HUES64 (cell line): Measurements from ENCODE around the gene PHF13.
"Not testable (repeated sequence)": the region's sequence is repeated elsewhere in the genome, so short reads cannot be mapped to it uniquely, and the experiment has no call there.

Experiments used
- H3K27ac ChIP-seq: 2 replicates; pipeline ENCODE4 v1.7.0; 2013; ENCODE audit warnings: low read depth, low read length, inconsistent platforms
- H3K27me3 ChIP-seq: 2 replicates; pipeline ENCODE4 v1.6.1; 2013; ENCODE audit warnings: mild to moderate bottlenecking, low read length; ENCODE audit not compliant: insufficient read depth
- H3K36me3 ChIP-seq: 2 replicates; pipeline ENCODE4 v1.6.1; 2013; ENCODE audit warnings: mild to moderate bottlenecking, low read length; ENCODE audit not compliant: insufficient read depth
- H3K4me1 ChIP-seq: 2 replicates; pipeline ENCODE4 v1.6.1; 2013; ENCODE audit warnings: mild to moderate bottlenecking, low read length, moderate library complexity; ENCODE audit not compliant: insufficient read depth
- H3K4me3 ChIP-seq: 2 replicates; pipeline ENCODE4 v1.5.1; 2013; ENCODE audit warnings: mild to moderate bottlenecking, low read length, moderate library complexity
- H3K9ac ChIP-seq: 2 replicates; pipeline ENCODE4 v1.6.1; 2013; ENCODE audit warnings: mild to moderate bottlenecking, low read depth, low read length
- H3K9me3 ChIP-seq: 2 replicates; pipeline ENCODE4 v1.6.1; 2013; ENCODE audit warnings: low read depth, low read length; ENCODE audit not compliant: insufficient read depth
- WGBS: fragments of 150-250, 120-280 bp; methylation state at CpG from one replicate; pipeline ENCODE4 v1.1.7; 2013; ENCODE audit warnings: missing lambda C conversion rate; 5-methylcytosine and 5-hydroxymethylcytosine counted together

Gene PHF13

DNA sequence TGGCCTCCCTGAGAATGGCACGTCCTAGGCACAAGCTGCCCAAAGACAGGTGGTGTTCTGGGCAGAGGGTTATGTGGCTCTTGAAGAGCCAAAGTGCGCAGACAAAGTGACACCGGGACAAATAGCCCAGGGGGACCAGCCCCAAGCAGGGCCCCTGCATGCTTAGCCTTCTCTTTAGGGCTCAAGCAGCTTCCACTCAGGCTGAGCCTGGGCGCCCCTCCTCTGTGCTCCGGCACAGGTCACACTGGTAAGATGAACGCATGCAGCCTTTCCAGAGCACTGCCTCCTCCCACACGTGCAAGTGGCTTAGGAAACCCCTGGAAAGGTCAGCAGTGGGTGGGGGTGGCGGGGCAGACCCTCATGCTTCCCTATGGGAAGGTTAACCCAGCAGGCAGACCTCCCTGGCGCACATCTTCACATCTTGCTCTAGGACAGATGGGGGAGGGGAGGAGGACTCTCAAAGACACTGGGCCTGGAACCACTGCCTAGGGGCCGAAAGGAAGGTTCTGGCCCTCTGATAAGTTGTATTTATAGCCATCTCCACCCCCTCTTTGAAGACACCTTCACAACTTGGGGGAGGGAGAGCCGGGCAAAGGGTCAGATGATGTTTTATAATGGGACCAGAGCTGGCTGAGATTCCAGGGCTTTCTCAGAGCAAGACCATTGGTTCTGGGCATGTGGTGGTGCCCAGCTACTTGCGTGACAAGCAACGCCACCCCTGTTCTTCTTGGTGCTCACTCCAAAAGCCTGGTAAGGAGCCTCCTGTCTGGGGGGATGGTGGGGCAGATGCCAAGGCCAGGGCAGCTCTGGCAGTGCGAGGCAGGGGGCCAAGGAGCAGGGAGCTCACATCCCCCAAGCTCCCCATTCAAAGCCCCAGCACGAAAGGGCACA lies 16.4 kb upstream of the PHF13 start:
- 90% methylated on average over 14 of the region's 15 CpGs for WGBS
- H3K36me3 ChIP-seq, result peaks cover 70% of the 10 kb centered on the region
- H3K4me3 ChIP-seq, result no peak overlapping the region
- peaks cover 11% of the 10 kb centered on the region; the same call in 1 of the 2 replicates for H3K4me1 ChIP-seq
- no peak overlapping the region for H3K27ac ChIP-seq
- H3K9ac ChIP-seq, result no peak overlapping the region
- no peaks in the 10 kb centered on the region for H3K9me3 ChIP-seq
- no peaks in the 10 kb centered on the region for H3K27me3 ChIP-seq

DNA sequence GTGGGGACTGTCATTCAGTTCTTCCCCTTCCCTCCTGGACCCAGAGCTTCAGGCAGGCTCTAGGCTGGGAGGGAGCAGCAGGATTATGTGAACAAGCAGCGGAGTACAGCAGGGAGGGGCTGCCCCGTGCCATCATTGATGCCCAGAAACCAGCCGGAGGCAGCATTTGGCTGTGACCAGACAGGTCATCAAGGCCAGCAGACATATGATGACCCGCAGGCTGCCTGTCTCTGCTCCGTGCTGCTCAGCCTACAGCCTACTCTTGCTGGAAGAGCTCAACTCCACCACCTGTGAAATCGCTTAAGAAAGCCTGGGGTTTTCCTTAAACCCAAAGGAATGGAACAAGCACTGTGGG lies 15.8 kb upstream of the PHF13 start:
- H3K4me3 ChIP-seq, result no peak overlapping the region
- WGBS, result 93% methylated on average over 6 of the region's 6 CpGs
- H3K27ac ChIP-seq, result no peak overlapping the region
- no peaks in the 10 kb centered on the region for H3K27me3 ChIP-seq
- H3K9ac ChIP-seq, result no peak overlapping the region
- no peaks in the 10 kb centered on the region for H3K9me3 ChIP-seq
- peaks cover 65% of the 10 kb centered on the region for H3K36me3 ChIP-seq
- peaks cover 11% of the 10 kb centered on the region; the same call in 1 of the 2 replicates for H3K4me1 ChIP-seq

DNA sequence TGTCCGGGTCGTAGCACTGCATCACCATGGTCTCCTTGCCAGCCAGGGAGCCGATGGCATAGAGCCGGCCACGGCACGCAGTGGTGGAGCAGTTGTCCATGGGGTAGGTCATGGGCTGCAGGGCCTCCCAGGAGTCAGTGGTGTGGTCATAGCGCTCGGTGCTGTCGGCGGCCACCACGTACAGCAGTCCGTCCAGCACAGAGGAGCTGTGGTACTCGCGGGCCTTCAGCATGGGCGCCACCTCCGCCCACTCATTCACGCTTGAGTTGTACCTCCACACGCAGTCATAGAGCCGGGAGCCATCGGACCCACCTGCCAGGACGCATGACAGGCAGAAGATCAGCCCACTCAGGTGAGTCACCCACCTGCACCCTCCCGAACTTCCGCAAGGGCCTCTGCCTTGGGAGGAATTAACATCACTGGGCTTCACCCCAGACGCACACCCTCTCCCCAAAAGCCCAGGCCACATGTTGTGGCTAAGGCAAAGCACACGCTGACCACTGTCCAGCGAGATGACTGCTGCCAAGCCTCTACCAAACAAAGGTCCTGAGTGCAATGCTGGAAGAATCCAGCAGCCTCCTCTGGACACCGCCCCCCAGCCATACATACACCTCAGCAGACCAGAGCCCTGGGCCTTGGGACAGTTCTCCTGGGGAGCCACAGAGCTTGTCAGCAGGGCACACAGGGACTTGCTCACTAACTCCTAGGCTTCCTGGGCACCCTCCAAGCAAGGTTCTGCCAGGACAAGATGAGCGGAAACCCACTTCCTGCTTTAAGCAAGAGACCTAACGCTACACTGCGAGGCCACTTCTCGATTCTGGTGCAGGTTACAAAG lies 14.2 kb upstream of the PHF13 start:
- Histone ChIP-seq H3K9me3 (no peaks in the 10 kb centered on the region), H3K4me3 (0 out of 2 replicates have a peak overlapping the region, but pooled peaks have one; percentile 18), H3K9ac (no peak overlapping the region), H3K36me3 (peaks cover 49% of the 10 kb centered on the region), H3K27ac (no peak overlapping the region), H3K4me1 (peaks cover 20% of the 10 kb centered on the region; the same call in 1 of the 2 replicates), H3K27me3 (no peaks in the 10 kb centered on the region)
- 94% methylated on average over 31 of the region's 31 CpGs for WGBS

DNA sequence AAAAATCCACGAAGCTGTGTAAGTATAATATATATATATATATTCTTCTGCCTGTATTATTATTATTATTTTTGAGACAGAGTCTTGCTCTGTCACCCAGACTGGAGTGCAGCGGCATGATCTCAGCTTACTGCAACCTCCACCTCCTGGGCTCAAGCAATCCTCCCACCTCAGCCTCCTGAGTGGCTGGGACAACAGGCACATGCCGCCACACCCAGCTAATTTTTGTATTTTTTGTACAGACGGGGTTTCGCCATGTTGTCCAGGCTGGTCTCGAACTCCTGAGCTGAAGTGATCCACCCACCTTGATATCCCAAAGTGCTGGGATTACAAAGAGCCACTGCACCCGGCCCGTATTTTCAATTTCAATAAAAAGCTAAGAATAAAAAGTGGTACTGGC lies 13.5 kb upstream of the PHF13 start:
- Histone ChIP-seq H3K36me3 (peaks cover 44% of the 10 kb centered on the region), H3K9ac (0 out of 2 replicates have a peak overlapping the region, but pooled peaks have one; percentile 91)

DNA sequence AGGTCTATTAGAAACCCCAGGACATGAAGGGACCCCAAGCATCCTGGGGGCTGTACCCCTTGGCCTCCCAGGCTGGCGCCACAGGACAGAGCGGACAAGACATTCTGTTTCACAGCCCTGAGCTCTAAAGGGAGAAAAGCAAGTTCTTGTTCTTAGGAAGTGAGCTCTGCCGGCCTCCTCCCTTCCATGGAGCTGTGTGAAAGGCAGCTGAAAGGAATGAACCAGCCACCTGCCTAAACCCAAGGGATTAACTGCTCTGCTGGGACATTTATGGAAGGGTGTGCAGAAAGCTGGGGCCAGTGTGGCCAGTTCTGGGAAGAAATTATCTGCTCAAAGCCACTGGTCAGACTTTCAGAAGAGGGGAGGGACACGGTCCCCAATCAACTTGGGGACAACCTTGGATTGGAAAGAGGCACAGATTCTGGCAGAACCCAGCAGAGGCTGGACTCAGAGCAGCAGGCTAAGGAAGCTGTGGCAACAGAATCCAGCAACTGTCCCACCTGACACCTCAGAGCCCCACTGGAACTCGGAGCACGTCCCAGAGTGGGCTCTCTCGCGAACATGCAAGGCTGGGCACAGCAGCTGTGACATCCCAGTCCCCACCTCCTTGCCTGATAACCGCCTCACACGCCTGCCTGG lies 13.0 kb upstream of the PHF13 start:
- Histone ChIP-seq H3K4me3 (peak overlapping the region; percentile 97), H3K4me1 (peaks cover 22% of the 10 kb centered on the region; the same call in 1 of the 2 replicates), H3K9me3 (no peaks in the 10 kb centered on the region), H3K36me3 (peaks cover 39% of the 10 kb centered on the region), H3K27me3 (no peaks in the 10 kb centered on the region), H3K27ac (peak overlapping the region; percentile 2; the same call in 1 of the 2 replicates), H3K9ac (peak overlapping the region; percentile 91)
- WGBS, result 26% methylated on average over 10 of the region's 10 CpGs

More for the DNA sequence above, 13.5 kb upstream of the PHF13 start:
- Histone ChIP-seq H3K4me1 (peaks cover 22% of the 10 kb centered on the region; the same call in 1 of the 2 replicates), H3K4me3 (peak overlapping the region; percentile 97)
- H3K9me3 ChIP-seq, H3K27me3 ChIP-seq, H3K27ac ChIP-seq: not testable (repeated sequence)
- WGBS, result 92% methylated on average over 7 of the region's 8 CpGs

DNA sequence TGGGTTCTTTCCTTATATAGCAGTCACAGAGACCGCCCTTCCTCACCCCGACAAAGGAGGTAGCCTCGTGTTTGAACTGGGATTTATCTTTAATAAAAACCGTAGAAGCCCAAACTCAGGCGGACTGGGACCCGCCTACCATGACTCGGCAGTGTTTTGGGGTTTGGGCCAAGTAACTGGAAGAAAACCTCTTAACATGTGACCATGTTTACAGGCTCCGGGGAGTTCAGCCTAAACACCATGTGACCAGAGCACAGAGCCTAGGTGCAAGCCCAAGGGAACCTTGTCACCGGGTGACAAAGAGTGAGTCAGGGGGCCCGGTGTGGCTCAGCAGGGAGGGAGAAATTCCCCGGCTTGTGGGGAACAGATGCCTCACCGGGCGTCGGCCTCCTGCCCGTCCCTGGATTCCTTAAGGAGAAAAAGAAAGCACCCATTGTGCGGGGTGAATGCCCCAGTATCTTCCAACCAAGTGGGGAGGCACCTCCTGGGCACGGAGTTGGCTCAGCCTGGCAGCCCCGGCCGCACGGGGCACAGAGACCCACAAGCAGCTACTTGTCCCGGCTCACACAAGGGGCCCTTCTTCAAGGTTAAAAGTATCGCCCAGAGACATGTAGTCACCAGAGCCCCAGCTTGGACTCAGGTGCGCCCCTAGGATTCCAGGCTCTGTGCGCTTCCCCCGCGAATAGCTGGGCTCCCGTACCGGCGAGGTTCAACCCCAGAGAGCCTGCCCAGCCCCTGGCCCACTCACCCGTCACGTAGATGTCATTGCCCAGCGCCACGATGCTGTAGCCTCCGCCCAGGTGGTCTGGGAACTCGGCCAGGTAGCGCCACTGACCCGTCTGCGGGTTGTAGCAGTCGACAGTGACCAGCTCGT lies 12.2 kb upstream of the PHF13 start:
- Histone ChIP-seq H3K27ac (peak overlapping the region; percentile 32), H3K36me3 (peaks cover 32% of the 10 kb centered on the region), H3K4me1 (peaks cover 22% of the 10 kb centered on the region; the same call in 1 of the 2 replicates), H3K4me3 (peak overlapping the region; percentile 97), H3K9ac (peak overlapping the region; percentile 91), H3K9me3 (no peaks in the 10 kb centered on the region), H3K27me3 (no peaks in the 10 kb centered on the region)
- under 1% methylated on average over 40 of the region's 40 CpGs for WGBS

DNA sequence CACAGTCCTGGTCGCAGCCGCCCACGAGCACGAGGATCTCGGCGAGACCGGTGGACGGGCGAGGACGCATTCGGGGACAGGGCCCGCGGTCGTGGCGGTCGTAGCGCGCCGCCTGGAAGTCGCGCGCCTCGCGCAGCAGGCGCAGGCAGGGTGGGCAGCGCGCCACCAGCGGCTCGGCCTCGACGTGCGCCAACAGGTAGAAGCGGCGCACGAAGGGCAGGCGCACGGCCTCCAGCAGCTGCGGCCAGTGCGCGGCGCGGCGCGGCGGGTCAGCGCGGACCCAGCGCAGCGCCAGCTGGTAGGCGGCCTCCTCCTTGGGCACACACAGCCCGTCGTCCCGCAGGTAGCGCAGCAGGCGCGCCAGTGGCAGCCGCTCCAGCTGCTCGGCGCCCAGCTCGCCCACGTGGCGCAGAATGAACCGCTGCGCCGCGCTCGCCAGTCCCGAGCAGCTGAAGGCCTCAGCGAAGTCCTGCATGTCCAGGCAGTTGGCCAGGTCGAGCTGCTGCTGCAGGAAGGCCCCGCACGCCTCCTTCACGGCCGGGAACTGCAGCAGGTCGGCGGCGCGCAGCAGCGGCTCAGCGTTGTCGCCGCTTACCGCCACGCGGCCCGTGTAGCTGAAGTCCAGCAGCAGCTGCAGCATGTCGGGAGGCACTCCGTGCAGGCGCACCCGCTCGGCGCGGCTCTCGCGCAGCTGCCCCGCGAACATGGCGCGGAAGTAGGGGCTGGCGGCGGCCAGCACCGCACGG lies 11.4 kb upstream of the PHF13 start:
- Histone ChIP-seq H3K27ac (peak overlapping the region; percentile 68), H3K9me3 (no peaks in the 10 kb centered on the region), H3K36me3 (peaks cover 24% of the 10 kb centered on the region), H3K27me3 (no peaks in the 10 kb centered on the region), H3K4me1 (peaks cover 22% of the 10 kb centered on the region; the same call in 1 of the 2 replicates), H3K9ac (peak overlapping the region; percentile 91), H3K4me3 (peak overlapping the region; percentile 97)
- WGBS, result under 1% methylated on average over 103 of the region's 103 CpGs

DNA sequence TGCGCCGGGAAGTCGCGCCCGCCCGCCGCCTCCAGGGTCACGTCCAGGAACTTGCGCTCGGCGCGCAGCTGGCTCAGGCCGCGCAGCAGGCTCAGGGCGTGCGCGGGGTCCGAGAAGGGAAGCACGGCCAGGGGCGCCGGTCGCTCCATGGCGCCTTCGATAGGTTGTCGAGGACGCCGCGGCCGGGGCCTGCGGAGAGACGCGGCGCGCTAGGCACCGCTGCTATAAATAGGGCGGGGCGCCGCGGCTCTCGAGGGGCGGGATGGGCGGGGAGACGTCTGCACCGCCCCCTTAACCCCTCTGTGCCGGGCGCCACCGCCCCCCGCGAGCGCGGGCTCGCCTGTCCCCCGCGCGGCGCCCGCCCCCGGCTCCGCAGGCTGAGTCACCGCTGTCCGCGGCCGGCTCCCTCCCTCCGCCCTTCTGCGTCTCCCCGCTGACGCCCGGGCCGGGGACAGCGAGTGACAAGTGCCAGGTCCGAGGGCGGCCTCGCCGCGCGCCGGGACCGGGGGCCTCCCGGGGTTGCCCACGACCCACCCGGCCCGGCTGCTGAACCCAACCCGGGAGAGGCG lies 10.8 kb upstream of the PHF13 start, which contains the start of gene KLHL21:
KLHL21 (minus strand) TSS at position 201 of the 569 bp plus-strand sequence; CDS start at position 149, 52 bp downstream.
- Histone ChIP-seq H3K4me1 (peaks cover 22% of the 10 kb centered on the region; the same call in 1 of the 2 replicates), H3K9ac (peak within 1 kb of the TSS; percentile 91)
- under 1% methylated on average over 84 of the region's 84 CpGs for WGBS

DNA sequence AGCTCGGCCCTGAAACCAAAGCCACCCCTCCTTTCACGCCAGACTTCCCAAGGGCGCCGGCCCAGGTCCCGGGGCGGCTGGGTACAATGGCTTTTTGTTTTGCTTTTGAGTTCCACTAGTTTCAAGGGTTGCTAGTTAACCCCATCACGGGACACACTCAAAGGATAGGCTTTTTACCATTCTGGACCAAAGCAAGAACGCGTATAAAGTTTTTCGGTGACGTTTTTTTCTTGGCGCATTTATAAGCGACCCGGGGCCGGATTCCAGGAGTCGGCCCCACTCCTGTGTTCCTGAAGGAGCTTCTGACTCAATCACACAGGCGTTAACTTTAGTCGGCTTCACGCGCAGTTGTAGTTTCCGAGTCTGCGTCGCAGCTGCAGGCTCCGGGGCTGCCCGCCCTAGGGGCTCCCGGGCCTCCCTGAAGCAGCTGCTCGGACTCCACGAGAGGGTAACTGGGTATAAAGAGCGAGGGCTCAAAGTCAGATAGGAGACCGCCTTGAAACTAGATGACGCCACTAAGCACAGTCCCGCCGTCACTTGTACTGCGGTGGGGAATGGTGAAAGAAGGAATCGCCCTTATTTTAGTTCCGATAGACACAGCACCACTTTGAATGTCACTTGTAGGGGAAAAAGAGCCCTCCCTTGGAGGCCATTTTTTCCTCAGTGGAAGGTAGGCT lies 10.2 kb upstream of the PHF13 start:
- H3K27ac ChIP-seq, result peak overlapping the region; percentile 87
- peak overlapping the region; percentile 97 for H3K4me3 ChIP-seq
- H3K9ac ChIP-seq, result peak overlapping the region; percentile 76
- no peaks in the 10 kb centered on the region for H3K9me3 ChIP-seq
- no peaks in the 10 kb centered on the region for H3K27me3 ChIP-seq
- H3K36me3 ChIP-seq, result peaks cover 11% of the 10 kb centered on the region
- WGBS, result 3% methylated on average over 36 of the region's 36 CpGs
- H3K4me1 ChIP-seq, result peaks cover 22% of the 10 kb centered on the region; the same call in 1 of the 2 replicates

More for the DNA sequence above, 10.8 kb upstream of the PHF13 start, which contains the start of gene KLHL21:
- peaks cover 17% of the 10 kb centered on the region for H3K36me3 ChIP-seq
- peak within 1 kb of the TSS; percentile 97 for H3K4me3 ChIP-seq
- H3K27me3 ChIP-seq, result no peaks in the 10 kb centered on the region
- no peaks in the 10 kb centered on the region for H3K9me3 ChIP-seq
- H3K27ac ChIP-seq, result peak within 1 kb of the TSS; percentile 87
